KMS-11 (cell line): ENCODE data around the gene ETS2.
A peak's percentile ranks its signal among the peaks of the same experiment; 100 is the strongest.

Experiments
- H2AFZ ChIP-seq: fragments of 200-600 bp; sonication (generic); 2 replicates; pipeline ENCODE4 v1.6.1; 2016; ENCODE audit warnings: antibody characterized with exemption, mixed run types, low read depth
- H3K27ac ChIP-seq: fragments of 200-600 bp; sonication (generic); 2 replicates; pipeline ENCODE4 v1.6.1; 2016; ENCODE audit warnings: mild to moderate bottlenecking, mixed run types
- H3K27me3 ChIP-seq: fragments of 200-600 bp; sonication (generic); 2 replicates; pipeline ENCODE4 v1.6.1; 2017; ENCODE audit warnings: mild to moderate bottlenecking, low read depth, mixed run types, moderate library complexity; ENCODE audit not compliant: insufficient read depth
- H3K36me3 ChIP-seq: fragments of 200-600 bp; sonication (generic); 2 replicates; pipeline ENCODE4 v1.6.1; 2017; ENCODE audit warnings: mild to moderate bottlenecking, mixed run types; ENCODE audit not compliant: insufficient read depth
- H3K4me1 ChIP-seq: fragments of 200-600 bp; sonication (generic); 2 replicates; pipeline ENCODE4 v1.6.1; 2016; ENCODE audit warnings: mild to moderate bottlenecking, low read depth, mixed run types; ENCODE audit not compliant: poor library complexity, severe bottlenecking
- H3K4me2 ChIP-seq: fragments of 200-600 bp; sonication (generic); 2 replicates; pipeline ENCODE4 v1.7.0; 2016; ENCODE audit warnings: mild to moderate bottlenecking, mixed run types
- H3K4me3 ChIP-seq: fragments of 200-600 bp; sonication (generic); IDR thresholded peaks from 2 replicates; pipeline ENCODE4 v1.6.1; 2017; ENCODE audit warnings: low read depth, low read length, mixed read lengths; ENCODE audit not compliant: insufficient read depth
- H3K79me2 ChIP-seq: fragments of 200-600 bp; sonication (generic); 2 replicates; pipeline ENCODE4 v1.6.1; 2016; ENCODE audit warnings: low read depth, mixed run types; ENCODE audit not compliant: insufficient read depth
- H3K9ac ChIP-seq: fragments of 200-600 bp; sonication (generic); 2 replicates; pipeline ENCODE4 v1.6.1; 2016; ENCODE audit warnings: mild to moderate bottlenecking, mixed run types
- H4K20me1 ChIP-seq: fragments of 200-600 bp; sonication (generic); 2 replicates; pipeline ENCODE4 v1.6.1; 2016; ENCODE audit warnings: mild to moderate bottlenecking, mixed run types; ENCODE audit not compliant: insufficient read depth
- CTCF ChIP-seq: fragments of 200-600 bp; sonication (generic); conservative IDR thresholded peaks from 2 replicates; pipeline ENCODE4 v1.6.1; 2017; ENCODE audit warnings: low read depth, mild to moderate bottlenecking, antibody characterized with exemption, low read length, moderate library complexity, mixed read lengths

Gene ETS2

GRCh38 chr21:38780879-38781278 is 24.9 kb upstream of the ETS2 start:
- H3K4me2 ChIP-seq = peak overlapping the region; percentile 36; the same call in 1 of the 2 replicates
- no peaks in the 10 kb centered on the region for H3K36me3 ChIP-seq
- H3K27me3 ChIP-seq = no peaks in the 10 kb centered on the region
- no peak overlapping the region for H3K27ac ChIP-seq
- no peak overlapping the region for H3K9ac ChIP-seq
- H3K79me2 ChIP-seq = no peaks in the 10 kb centered on the region
- peaks cover 16% of the 10 kb centered on the region for H3K4me1 ChIP-seq
- TF ChIP-seq CTCF = no peak
- no peak overlapping the region for H3K4me3 ChIP-seq
- no peak overlapping the region for H2AFZ ChIP-seq
- no peaks in the 10 kb centered on the region for H4K20me1 ChIP-seq

GRCh38 chr21:38784458-38785266 is 21.1 kb upstream of the ETS2 start:
- Histone ChIP-seq H3K27ac (no peak overlapping the region), H2AFZ (no peak overlapping the region), H3K27me3 (no peaks in the 10 kb centered on the region), H4K20me1 (no peaks in the 10 kb centered on the region), H3K4me1 (peaks cover 16% of the 10 kb centered on the region), H3K4me2 (no peak overlapping the region), H3K79me2 (no peaks in the 10 kb centered on the region), H3K4me3 (no peak overlapping the region), H3K9ac (no peak overlapping the region), H3K36me3 (no peaks in the 10 kb centered on the region)
- TF ChIP-seq CTCF = no peak

- TF ChIP-seq CTCF = no peak
- no peak overlapping the region for H2AFZ ChIP-seq
- H3K4me1 ChIP-seq = peaks cover 12% of the 10 kb centered on the region
- no peaks in the 10 kb centered on the region for H4K20me1 ChIP-seq
- no peaks in the 10 kb centered on the region for H3K79me2 ChIP-seq
- no peak overlapping the region for H3K4me2 ChIP-seq
- H3K27me3 ChIP-seq = no peaks in the 10 kb centered on the region
- H3K36me3 ChIP-seq = no peaks in the 10 kb centered on the region
- H3K27ac ChIP-seq = no peak overlapping the region
- H3K9ac ChIP-seq = no peak overlapping the region
- H3K4me3 ChIP-seq = no peak overlapping the region
Measured at GRCh38 chr21:38785483-38785882, 20.2 kb upstream of the ETS2 start.

- Histone ChIP-seq H4K20me1 (no peaks in the 10 kb centered on the region), H3K27ac (no peak overlapping the region), H3K36me3 (no peaks in the 10 kb centered on the region), H3K27me3 (no peaks in the 10 kb centered on the region), H2AFZ (no peak overlapping the region), H3K9ac (no peak overlapping the region), H3K4me3 (no peak overlapping the region), H3K4me1 (no peaks in the 10 kb centered on the region), H3K79me2 (no peaks in the 10 kb centered on the region), H3K4me2 (no peak overlapping the region)
- TF ChIP-seq CTCF = no peak
Measured at GRCh38 chr21:38787016-38787415, 18.7 kb upstream of the ETS2 start.
